ENCODE data around the gene KLHL29. TPM values are rescaled to one million over a fixed set of nuclear protein-coding genes. Genes with fewer than 3 reads are reported as not detected.

Gene KLHL29
- total and polyA plus RNA-seq, 2 donors (not counting 3 experiments of a cell fraction or from before 2014, with no cell fraction given), result 4.6 to 12.7 TPM

DNA sequence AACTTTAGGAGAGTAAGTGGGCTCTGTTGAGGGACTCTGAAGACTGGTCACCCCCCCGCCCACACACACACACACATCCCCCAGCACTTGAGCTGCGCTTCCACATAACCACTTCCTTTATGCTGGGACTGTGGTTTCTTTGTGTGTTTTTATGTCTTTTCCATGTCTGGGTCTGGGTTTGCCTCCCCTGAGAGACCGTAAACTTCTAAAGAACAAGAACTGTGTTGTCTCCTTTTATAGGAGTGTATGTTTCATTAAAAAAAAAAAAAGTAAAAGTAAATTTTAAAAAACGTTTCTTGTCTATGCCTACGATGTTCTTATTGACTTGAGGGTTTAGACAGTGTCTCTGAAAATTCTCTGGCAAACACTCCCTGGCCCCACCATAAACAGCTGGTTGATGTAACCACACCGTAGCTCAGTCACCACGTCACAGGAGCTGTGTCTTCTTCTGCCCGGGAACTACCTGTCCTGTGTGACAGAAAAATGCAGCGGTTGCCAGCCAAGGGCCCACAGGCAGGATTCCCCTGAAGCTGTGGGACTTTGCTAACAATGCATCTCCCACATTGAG is 68.0 kb downstream of the KLHL29 start:
- TF ChIP-seq POLR2AphosphoS5 (IDR thresholded peaks at IDR 0.05; ENCODE audit: insufficient read depth, low read depth, low read length), result no peak
- no peak for TF ChIP-seq FOS (IDR thresholded peaks at IDR 0.05; ENCODE audit: borderline replicate concordance, insufficient read depth, low read length)
- TF ChIP-seq, protein P1, sequence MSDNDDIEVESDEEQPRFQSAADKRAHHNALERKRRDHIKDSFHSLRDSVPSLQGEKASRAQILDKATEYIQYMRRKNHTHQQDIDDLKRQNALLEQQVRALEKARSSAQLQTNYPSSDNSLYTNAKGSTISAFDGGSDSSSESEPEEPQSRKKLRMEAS (IDR thresholded peaks at IDR 0.05; ENCODE audit: insufficient read depth, insufficient read length), result no peak
- TF ChIP-seq GATA2 (IDR thresholded peaks at IDR 0.05; ENCODE audit: insufficient read depth, insufficient read length, low read depth, low read length), result no peak
- TF ChIP-seq POLR2A (IDR thresholded peaks at IDR 0.05; ENCODE audit: low read depth, low read length), result no peak
- no peak for TF ChIP-seq JUN (IDR thresholded peaks at IDR 0.05; ENCODE audit: borderline replicate concordance, insufficient read depth, insufficient read length, low read depth)
- TF ChIP-seq, protein P2, sequence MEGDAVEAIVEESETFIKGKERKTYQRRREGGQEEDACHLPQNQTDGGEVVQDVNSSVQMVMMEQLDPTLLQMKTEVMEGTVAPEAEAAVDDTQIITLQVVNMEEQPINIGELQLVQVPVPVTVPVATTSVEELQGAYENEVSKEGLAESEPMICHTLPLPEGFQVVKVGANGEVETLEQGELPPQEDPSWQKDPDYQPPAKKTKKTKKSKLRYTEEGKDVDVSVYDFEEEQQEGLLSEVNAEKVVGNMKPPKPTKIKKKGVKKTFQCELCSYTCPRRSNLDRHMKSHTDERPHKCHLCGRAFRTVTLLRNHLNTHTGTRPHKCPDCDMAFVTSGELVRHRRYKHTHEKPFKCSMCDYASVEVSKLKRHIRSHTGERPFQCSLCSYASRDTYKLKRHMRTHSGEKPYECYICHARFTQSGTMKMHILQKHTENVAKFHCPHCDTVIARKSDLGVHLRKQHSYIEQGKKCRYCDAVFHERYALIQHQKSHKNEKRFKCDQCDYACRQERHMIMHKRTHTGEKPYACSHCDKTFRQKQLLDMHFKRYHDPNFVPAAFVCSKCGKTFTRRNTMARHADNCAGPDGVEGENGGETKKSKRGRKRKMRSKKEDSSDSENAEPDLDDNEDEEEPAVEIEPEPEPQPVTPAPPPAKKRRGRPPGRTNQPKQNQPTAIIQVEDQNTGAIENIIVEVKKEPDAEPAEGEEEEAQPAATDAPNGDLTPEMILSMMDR (IDR thresholded peaks at IDR 0.05; ENCODE audit: extremely low read depth in 1 of 2, insufficient read depth in 1 of 2, low read depth in 1 of 2, low read length in 2 of 2), result no peak
- TF ChIP-seq MYC (IDR thresholded peaks at IDR 0.05; ENCODE audit: low read depth, low read length), result no peak
- TF ChIP-seq EZH2 (IDR thresholded peaks at IDR 0.05; ENCODE audit: borderline replicate concordance, low read depth, low read length, severe bottlenecking), result no peak
- Histone ChIP-seq H3K36me3 (ENCODE audit: control insufficient read depth in 2 of 2, extremely low read depth in 1 of 2, insufficient read depth in 2 of 2, low read length in 2 of 2) (no peaks in the 10 kb centered on the region), H3K27ac (ENCODE audit: insufficient read depth, low read depth, low read length) (no peak overlapping the region), H3K4me1 (ENCODE audit: control insufficient read depth, extremely low read depth, insufficient read depth, low read length) (no peaks in the 10 kb centered on the region), H3K9me1 (replicated peaks; ENCODE audit: control insufficient read depth, extremely low read depth, insufficient read depth, low read length) (no peaks in the 10 kb centered on the region), H4K20me1 (replicated peaks; ENCODE audit: control insufficient read depth, extremely low read depth, insufficient read depth, low read length) (no peaks in the 10 kb centered on the region), H3K4me3 (replicated peaks in 1 of 3; ENCODE audit: insufficient read depth in 1 of 3, low read depth in 1 of 3, low read length in 3 of 3) (no peak overlapping the region), H3K9ac (replicated peaks; ENCODE audit: extremely low read depth, insufficient read depth, low read length) (no peak overlapping the region), H3K79me2 (ENCODE audit: control insufficient read depth, insufficient read depth, low read length) (no peaks in the 10 kb centered on the region), H3K4me2 (ENCODE audit: insufficient read depth, low read length) (no peak overlapping the region), H3K27me3 (ENCODE audit: control insufficient read depth in 2 of 2, insufficient read depth in 2 of 2, low read length in 2 of 2) (no peaks in the 10 kb centered on the region), H3K9me3 (replicated peaks; ENCODE audit: control insufficient read depth, insufficient read depth, low read length) (no peaks in the 10 kb centered on the region), H2AFZ (ENCODE audit: low read depth, low read length) (no peak overlapping the region)
- DNase-seq (ENCODE audit: low read depth, low spot score) (no peak), FAIRE-seq (no peak)
- intact Hi-C loops (cut with micrococcal nuclease), result no loop called here
- no TSS peak for BruUV-seq (replicated peaks)
- dilution Hi-C loops (cut with MboI; ENCODE audit: extremely low pct_ligation_motif_present, low sequenced_read_pairs), result no loop called here
- POLR2A ChIA-PET, result no interaction called here
- CTCF ChIA-PET, result interaction anchor here (0.6 kb wide), 1 partner anchor 7 kb away, joined by 3 read pairs; no protein-coding TSS in a partner anchor

Measured in endothelial cell of umbilical vein (primary cell).